DMS114 treated with DMSO at 0.1 percent for 48 hours (cell line): ENCODE measurements around the gene SLFNL1.

Experiments
- DNase-seq: peaks from one replicate; lab custom pipeline; 2025; ENCODE audit not compliant: unreplicated experiment; lab: John Stamatoyannopoulos, UW

The SLFNL1 gene

DNA sequence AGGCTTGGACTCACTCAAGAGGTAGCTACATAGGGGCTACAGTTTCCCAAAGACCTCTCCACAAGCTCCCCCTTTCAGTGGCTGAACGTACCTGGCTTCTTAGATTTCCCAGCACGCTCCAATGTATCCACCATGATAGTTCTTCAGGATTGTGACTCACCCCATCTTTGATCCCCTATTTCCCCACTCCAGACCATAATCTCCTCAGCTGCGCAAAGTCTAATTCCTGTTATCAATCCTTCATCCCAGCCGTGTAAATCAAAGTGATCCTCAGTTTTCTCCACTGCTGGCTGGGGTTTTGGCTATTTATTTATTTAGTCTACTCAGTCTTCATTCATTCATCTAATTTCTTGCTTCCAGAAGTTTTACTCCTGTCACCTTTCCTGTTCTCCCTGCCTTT is 55.1 kb downstream of the SLFNL1 start:
- DNase-seq = no peak
